Measurements from ENCODE around the gene PHIP. TPM values are rescaled to one million over a fixed set of nuclear protein-coding genes. Genes with fewer than 3 reads are reported as not detected.
A peak's percentile ranks its signal among the peaks of the same experiment; 100 is the strongest.

The PHIP gene
- total and polyA plus RNA-seq, 9 of the 15 experiments (the other 6 are each of a cell fraction or from before 2014, with no cell fraction given), result 8.1 to 36.3 (median 16.5) TPM

DNA sequence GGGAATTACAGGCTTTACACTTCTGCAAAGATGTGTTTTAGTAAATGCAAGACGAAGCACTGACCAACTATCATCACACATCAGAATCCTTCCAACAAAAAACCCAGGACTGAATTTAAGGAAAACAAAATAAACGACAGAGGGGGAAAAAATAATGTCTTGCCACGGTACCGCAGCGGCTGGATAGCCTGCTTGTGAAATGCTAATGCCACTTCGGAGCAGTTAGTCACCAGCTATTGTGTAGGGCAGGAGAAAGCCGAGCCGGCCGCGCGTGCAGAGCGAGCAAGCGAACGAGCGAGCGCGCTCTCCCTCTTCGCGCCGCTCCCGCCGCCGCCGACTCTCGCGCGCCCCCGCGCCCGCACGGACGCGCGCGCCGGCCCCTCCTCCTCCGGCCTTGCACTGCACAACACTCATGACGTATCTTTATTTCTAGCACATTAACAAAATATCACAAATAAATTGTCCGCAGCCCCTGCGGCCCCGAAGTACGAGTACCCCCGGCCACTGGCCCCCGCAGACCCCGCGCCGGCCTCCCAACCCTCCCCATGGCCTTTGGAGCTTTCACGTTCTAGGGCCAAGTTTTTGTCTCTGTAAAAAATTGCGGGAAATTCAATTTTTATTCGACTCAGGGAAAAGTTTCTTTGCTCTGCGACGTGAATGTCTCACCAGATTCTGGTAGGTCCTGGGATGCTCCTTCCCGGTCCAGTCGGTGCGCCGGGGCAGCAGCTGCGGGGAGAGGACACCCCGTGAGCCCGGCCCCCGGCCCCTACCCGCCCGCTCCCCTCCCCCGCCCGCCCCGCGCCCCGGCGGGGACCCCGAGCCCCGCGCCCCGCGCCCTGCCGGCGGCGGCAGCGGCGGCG is 1.0 kb downstream of the PHIP start (continued):
- TF ChIP-seq RBM34 (IDR thresholded peaks at IDR 0.05; ENCODE audit: borderline replicate concordance, insufficient read depth, low read length) (no peak), NFXL1 (CRISPR knock-in tag; IDR thresholded peaks at IDR 0.05) (no peak), FOXA1 (IDR thresholded peaks at IDR 0.05; ENCODE audit: borderline replicate concordance) (no peak), HSF4 (CRISPR knock-in tag; IDR thresholded peaks at IDR 0.05; ENCODE audit: borderline replicate concordance) (no peak), ETV1 (tag; conservative IDR thresholded peaks at IDR 0.05; ENCODE audit: low read depth) (no peak), ZNF347 (CRISPR knock-in tag; IDR thresholded peaks at IDR 0.05; ENCODE audit: low read depth) (no peak), XRCC4 (IDR thresholded peaks at IDR 0.05; ENCODE audit: extremely low read depth, insufficient read depth, insufficient read length) (no peak), SRSF3 (IDR thresholded peaks at IDR 0.05; ENCODE audit: insufficient read depth, low read length) (no peak), CBX3 (IDR thresholded peaks at IDR 0.05; ENCODE audit: borderline replicate concordance in 1 of 2, low read length in 2 of 2) (peak in 1 of 2 experiments; percentile 43; a peak in 1 of 3 replicates), FOS (IDR thresholded peaks at IDR 0.05; ENCODE audit: extremely low read depth, insufficient read length) (no peak), CBX1 (IDR thresholded peaks at IDR 0.05; ENCODE audit: low read depth) (no peak)
- TF ChIP-seq, protein P1, sequence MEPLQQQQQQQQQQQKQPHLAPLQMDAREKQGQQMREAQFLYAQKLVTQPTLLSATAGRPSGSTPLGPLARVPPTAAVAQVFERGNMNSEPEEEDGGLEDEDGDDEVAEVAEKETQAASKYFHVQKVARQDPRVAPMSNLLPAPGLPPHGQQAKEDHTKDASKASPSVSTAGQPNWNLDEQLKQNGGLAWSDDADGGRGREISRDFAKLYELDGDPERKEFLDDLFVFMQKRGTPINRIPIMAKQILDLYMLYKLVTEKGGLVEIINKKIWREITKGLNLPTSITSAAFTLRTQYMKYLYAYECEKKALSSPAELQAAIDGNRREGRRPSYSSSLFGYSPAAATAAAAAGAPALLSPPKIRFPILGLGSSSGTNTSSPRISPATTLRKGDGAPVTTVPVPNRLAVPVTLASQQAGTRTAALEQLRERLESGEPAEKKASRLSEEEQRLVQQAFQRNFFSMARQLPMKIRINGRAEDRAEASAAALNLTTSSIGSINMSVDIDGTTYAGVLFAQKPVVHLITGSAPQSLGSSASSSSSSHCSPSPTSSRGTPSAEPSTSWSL (CRISPR knock-in tag; IDR thresholded peaks at IDR 0.05; ENCODE audit: borderline replicate concordance), result no peak
- TF ChIP-seq, protein P2, sequence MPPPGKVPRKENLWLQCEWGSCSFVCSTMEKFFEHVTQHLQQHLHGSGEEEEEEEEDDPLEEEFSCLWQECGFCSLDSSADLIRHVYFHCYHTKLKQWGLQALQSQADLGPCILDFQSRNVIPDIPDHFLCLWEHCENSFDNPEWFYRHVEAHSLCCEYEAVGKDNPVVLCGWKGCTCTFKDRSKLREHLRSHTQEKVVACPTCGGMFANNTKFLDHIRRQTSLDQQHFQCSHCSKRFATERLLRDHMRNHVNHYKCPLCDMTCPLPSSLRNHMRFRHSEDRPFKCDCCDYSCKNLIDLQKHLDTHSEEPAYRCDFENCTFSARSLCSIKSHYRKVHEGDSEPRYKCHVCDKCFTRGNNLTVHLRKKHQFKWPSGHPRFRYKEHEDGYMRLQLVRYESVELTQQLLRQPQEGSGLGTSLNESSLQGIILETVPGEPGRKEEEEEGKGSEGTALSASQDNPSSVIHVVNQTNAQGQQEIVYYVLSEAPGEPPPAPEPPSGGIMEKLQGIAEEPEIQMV (tag; conservative IDR thresholded peaks at IDR 0.05; ENCODE audit: low read depth), result no peak
- TF ChIP-seq, protein P3, sequence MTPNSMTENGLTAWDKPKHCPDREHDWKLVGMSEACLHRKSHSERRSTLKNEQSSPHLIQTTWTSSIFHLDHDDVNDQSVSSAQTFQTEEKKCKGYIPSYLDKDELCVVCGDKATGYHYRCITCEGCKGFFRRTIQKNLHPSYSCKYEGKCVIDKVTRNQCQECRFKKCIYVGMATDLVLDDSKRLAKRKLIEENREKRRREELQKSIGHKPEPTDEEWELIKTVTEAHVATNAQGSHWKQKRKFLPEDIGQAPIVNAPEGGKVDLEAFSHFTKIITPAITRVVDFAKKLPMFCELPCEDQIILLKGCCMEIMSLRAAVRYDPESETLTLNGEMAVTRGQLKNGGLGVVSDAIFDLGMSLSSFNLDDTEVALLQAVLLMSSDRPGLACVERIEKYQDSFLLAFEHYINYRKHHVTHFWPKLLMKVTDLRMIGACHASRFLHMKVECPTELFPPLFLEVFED (CRISPR knock-in tag; conservative IDR thresholded peaks at IDR 0.05), result no peak
- TF ChIP-seq, protein P4, sequence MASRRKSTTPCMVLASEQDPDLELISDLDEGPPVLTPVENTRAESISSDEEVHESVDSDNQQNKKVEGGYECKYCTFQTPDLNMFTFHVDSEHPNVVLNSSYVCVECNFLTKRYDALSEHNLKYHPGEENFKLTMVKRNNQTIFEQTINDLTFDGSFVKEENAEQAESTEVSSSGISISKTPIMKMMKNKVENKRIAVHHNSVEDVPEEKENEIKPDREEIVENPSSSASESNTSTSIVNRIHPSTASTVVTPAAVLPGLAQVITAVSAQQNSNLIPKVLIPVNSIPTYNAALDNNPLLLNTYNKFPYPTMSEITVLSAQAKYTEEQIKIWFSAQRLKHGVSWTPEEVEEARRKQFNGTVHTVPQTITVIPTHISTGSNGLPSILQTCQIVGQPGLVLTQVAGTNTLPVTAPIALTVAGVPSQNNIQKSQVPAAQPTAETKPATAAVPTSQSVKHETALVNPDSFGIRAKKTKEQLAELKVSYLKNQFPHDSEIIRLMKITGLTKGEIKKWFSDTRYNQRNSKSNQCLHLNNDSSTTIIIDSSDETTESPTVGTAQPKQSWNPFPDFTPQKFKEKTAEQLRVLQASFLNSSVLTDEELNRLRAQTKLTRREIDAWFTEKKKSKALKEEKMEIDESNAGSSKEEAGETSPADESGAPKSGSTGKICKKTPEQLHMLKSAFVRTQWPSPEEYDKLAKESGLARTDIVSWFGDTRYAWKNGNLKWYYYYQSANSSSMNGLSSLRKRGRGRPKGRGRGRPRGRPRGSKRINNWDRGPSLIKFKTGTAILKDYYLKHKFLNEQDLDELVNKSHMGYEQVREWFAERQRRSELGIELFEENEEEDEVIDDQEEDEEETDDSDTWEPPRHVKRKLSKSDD (conservative IDR thresholded peaks at IDR 0.05; ENCODE audit: low read length), result no peak
- TF ChIP-seq, protein P5, sequence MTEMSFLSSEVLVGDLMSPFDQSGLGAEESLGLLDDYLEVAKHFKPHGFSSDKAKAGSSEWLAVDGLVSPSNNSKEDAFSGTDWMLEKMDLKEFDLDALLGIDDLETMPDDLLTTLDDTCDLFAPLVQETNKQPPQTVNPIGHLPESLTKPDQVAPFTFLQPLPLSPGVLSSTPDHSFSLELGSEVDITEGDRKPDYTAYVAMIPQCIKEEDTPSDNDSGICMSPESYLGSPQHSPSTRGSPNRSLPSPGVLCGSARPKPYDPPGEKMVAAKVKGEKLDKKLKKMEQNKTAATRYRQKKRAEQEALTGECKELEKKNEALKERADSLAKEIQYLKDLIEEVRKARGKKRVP (CRISPR knock-in tag; IDR thresholded peaks at IDR 0.05), result no peak
- TF ChIP-seq, protein P6, sequence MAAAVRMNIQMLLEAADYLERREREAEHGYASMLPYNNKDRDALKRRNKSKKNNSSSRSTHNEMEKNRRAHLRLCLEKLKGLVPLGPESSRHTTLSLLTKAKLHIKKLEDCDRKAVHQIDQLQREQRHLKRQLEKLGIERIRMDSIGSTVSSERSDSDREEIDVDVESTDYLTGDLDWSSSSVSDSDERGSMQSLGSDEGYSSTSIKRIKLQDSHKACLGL (CRISPR knock-in tag; IDR thresholded peaks at IDR 0.05; ENCODE audit: borderline replicate concordance, poor library complexity, severe bottlenecking), result no peak

All from K562 (cell line).